Measurements from ENCODE around the gene MRPL43.
A peak's percentile ranks its signal among the peaks of the same experiment; 100 is the strongest.
"Not testable (repeated sequence)": the region's sequence is repeated elsewhere in the genome, so short reads cannot be mapped to it uniquely, and the experiment has no call there.

MRPL43 gene

GRCh38 chr10:100986952-100987684 lies at the start of gene MRPL43, which contains the start of gene TWNK:
Gene MRPL43 (minus strand): TSS chr10:100987497. CDS start chr10:100987443, 54 bp downstream.
Gene TWNK (plus strand): TSS chr10:100987543. CDS start chr10:100988211, 668 bp downstream.
- peak; percentile 86 for DNase-seq

- no peak for DNase-seq
These were observed 49.4 kb upstream of the MRPL43 start for GRCh38 chr10:101036726-101037125.

GRCh38 chr10:101035916-101036702 lies 48.8 kb upstream of the MRPL43 start:
- DNase-seq = no peak

GRCh38 chr10:101035314-101035713 lies 48.0 kb upstream of the MRPL43 start:
- no peak for DNase-seq

- not testable (repeated sequence) for DNase-seq
These were observed 47.1 kb upstream of the MRPL43 start for GRCh38 chr10:101034404-101034803.

- no peak for DNase-seq
These were observed 46.0 kb upstream of the MRPL43 start for GRCh38 chr10:101033276-101033675.

- peak; percentile 38 for DNase-seq
These were observed 45.4 kb upstream of the MRPL43 start for GRCh38 chr10:101032637-101033224.

- DNase-seq = peak; percentile 74
These were observed 44.7 kb upstream of the MRPL43 start for GRCh38 chr10:101031796-101032636.

GRCh38 chr10:101031128-101031795 lies 44.0 kb upstream of the MRPL43 start, which contains the start of the genes PDZD7 and SFXN3:
Gene PDZD7 (minus strand): TSS chr10:101031129. CDS start chr10:101030219, 910 bp downstream.
Gene SFXN3 (plus strand): TSS chr10:101031234. CDS start chr10:101034695, 3,461 bp downstream.
- peak; percentile 99 for DNase-seq

GRCh38 chr10:101030496-101031127 lies 43.3 kb upstream of the MRPL43 start:
- no peak for DNase-seq

- DNase-seq = no peak
These were observed 42.4 kb upstream of the MRPL43 start for GRCh38 chr10:101029520-101030295.

GRCh38 chr10:101028446-101029337 lies 41.4 kb upstream of the MRPL43 start:
- DNase-seq = no peak

GRCh38 chr10:101027106-101027720 lies 39.9 kb upstream of the MRPL43 start:
- no peak for DNase-seq

- no peak for DNase-seq
These were observed 35.8 kb upstream of the MRPL43 start for GRCh38 chr10:101022967-101023705.

GRCh38 chr10:101021692-101022251 lies 34.5 kb upstream of the MRPL43 start:
- DNase-seq = no peak

- no peak for DNase-seq
These were observed 33.9 kb upstream of the MRPL43 start for GRCh38 chr10:101021239-101021638.

- no peak for DNase-seq
These were observed 33.3 kb upstream of the MRPL43 start for GRCh38 chr10:101020427-101021075.

- no peak for DNase-seq
These were observed 32.1 kb upstream of the MRPL43 start for GRCh38 chr10:101019440-101019703.

Measured in stimulated activated CD4-positive, alpha-beta T cell treated with anti-CD3 and anti-CD28 coated beads, Interleukin-4, amount 100 ng/mL, for 1 hour (primary cell).